Ovary (tissue), 9 donors: ENCODE data around the gene RPL10. TPM values are rescaled to one million over a fixed set of nuclear protein-coding genes. Genes with fewer than 3 reads are reported as not detected.
A peak's percentile ranks its signal among the peaks of the same experiment; 100 is the strongest.

Source experiments
- DNase-seq, 5 donors: peaks; one replicate each; pipeline ENCODE4 v3.0.0-alpha.2; 2019 to 2020
- H3K27ac ChIP-seq, 2 donors: fragments of 200-600 bp; one replicate each; pipeline versions ENCODE4 v1.5.1 to v1.8.0; 2019 to 2022
- H3K27me3 ChIP-seq: fragments of 200-600 bp; one replicate; pipeline ENCODE4 v1.8.0; 2022
- H3K36me3 ChIP-seq: fragments of 200-600 bp; sonication (generic); one replicate; pipeline ENCODE4 v1.5.1; 2019
- H3K4me1 ChIP-seq: one replicate; pipeline ENCODE4 v1.8.1; 2013; ENCODE audit warnings: mild to moderate bottlenecking, moderate library complexity; ENCODE audit not compliant: insufficient read depth
- H3K4me3 ChIP-seq: fragments of 200-600 bp; sonication (generic); one replicate; pipeline ENCODE4 v1.5.1; 2017
- H3K9me3 ChIP-seq, 2 donors: fragments of 200-600 bp in 1 of 2; sonication (generic) in 1 of 2; one replicate each; pipeline versions ENCODE4 v1.5.1 to v1.8.1; 2013 to 2019; ENCODE audit warnings: mild to moderate bottlenecking in 1 of 2, moderate library complexity in 1 of 2
- EP300 ChIP-seq: sonication (generic); formaldehyde crosslinking; IDR thresholded peaks from one replicate; pipeline ENCODE4 v1.6.1; 2017; ENCODE audit warnings: antibody characterized with exemption
- POLR2A ChIP-seq: fragments of 450-650 bp; IDR thresholded peaks from one replicate; pipeline ENCODE4 v1.6.1; 2017; ENCODE audit warnings: antibody characterized with exemption, mild to moderate bottlenecking, moderate library complexity
- WGBS, 3 donors: extraction: QIAGEN DNeasy Blood & Tissue Kit in 1 of 3; methylation state at CpG; one replicate each; pipeline versions ENCODE4 v1.1.5 to v1.1.7; 2013 to 2017; 5-methylcytosine and 5-hydroxymethylcytosine counted together
- intact Hi-C, 4 donors: fragments of 100-400 bp; cut with DNase I; formaldehyde crosslinking; loops; one replicate each; pipeline versions ENCODE4 v1.11.0 to v1.15.1; 2022 to 2023
- polyA plus RNA-seq, 2 donors: library from polyadenylated mRNA; stranded (reverse); fragments of 200-250 nt in 1 of 2; fragments of 350-450 nt in 1 of 2; fragmentation: Illumina TruSeq in 1 of 2; extraction: RNeasy Lipid Tissue Mini Kit (QIAGEN cat#74804) in 1 of 2; gene quantifications; one replicate each; pipeline ENCODE4 v1.2.3, GENCODE V29; 2013 to 2014
- total RNA-seq, 7 donors: library from RNA; depleted of rRNA in 2 of 7; stranded (reverse); fragments of >200 nt in 2 of 7; fragmentation: NEBNext Ultra II Directional in 3 of 7; extraction: Animal tissue kit (Norgen Biotek cat#: 25700) in 3 of 7; gene quantifications; one replicate each; pipeline versions ENCODE4 v1.1.0 to v1.2.4, GENCODE V29; 2016 to 2023
- TF ChIP-seq, protein P1 (sequence below), 3 donors: fragments of 450-650 bp in 2 of 3; fragments of 200-600 bp in 1 of 3; IDR thresholded peaks; one replicate each; pipeline versions ENCODE4 v1.5.1 to v1.8.0; 2016 to 2022; ENCODE audit warnings: antibody characterized with exemption in 3 of 3, mild to moderate bottlenecking in 1 of 3
- donor health status: DM: no; HTN: no; CAD: no; lungs with moderate emphysema.
- donor health status: DM: no; HTN: no; CAD: no.
- donor health status: Bipolar disorder and iron deficiency.
- donor health status: DM: yes; HTN: yes; CAD: no.
- donor health status: DM: no; HTN: no; CAD: no.
- donor health status: DM: yes; HTN: yes; CAD: no.

RPL10 gene
- total and polyA plus RNA-seq, 9 donors: 4,233 to 12,949 (median 7,126) TPM

DNA sequence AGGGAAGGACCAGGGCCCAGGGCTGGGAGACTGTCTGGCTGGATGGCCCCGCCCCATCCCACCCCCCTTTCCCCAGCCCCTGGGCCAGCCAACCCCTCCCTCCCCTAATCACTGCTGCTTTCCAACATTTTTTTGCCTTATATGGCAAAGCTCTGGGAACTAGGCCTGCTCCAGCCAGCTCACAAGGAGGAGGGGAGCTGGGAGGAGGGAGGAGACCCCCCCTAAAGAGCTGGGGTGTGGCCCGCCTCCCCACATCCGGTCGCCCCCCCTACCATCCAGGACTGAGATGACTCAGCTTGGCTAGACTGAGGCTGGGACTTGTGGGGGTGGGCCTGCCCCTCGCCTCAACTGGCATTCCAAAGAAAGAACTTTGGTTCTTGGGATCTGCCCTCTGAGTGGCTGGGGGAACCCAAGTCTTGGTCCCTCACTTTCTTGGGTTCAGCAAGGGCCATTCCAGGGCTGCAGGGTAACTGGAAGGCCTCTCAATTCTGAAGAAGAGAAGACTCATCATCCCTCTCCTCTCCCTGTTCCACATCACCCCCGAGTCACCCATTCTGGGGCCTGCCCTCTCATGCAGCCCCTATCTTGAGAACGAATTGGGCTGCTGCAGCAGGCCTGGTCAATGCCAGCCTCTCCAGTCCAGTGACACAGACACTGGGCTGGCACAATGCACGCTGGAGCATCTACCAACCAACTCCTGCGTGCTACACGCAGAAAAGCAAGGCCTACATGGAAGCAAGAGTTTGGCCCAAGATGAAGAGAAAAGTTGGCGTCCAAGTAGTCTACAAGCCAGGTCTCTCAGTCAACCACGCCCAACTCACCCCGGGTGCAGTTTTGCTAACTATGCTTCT, 28.5 kb upstream of the RPL10 start:
- Histone ChIP-seq H3K4me3 (peak overlapping the region; percentile 55), H3K4me1 (peaks cover 8% of the 10 kb centered on the region), H3K36me3 (no peaks in the 10 kb centered on the region), H3K9me3 (no peaks in the 10 kb centered on the region), H3K27ac (peak overlapping the region; percentile 87 to 90), H3K27me3 (no peaks in the 10 kb centered on the region)
- 27 to 45% (median 30%) methylated on average over 12 to 13 of the region's 13 CpGs for WGBS, 3 donors
- TF ChIP-seq, protein P1, sequence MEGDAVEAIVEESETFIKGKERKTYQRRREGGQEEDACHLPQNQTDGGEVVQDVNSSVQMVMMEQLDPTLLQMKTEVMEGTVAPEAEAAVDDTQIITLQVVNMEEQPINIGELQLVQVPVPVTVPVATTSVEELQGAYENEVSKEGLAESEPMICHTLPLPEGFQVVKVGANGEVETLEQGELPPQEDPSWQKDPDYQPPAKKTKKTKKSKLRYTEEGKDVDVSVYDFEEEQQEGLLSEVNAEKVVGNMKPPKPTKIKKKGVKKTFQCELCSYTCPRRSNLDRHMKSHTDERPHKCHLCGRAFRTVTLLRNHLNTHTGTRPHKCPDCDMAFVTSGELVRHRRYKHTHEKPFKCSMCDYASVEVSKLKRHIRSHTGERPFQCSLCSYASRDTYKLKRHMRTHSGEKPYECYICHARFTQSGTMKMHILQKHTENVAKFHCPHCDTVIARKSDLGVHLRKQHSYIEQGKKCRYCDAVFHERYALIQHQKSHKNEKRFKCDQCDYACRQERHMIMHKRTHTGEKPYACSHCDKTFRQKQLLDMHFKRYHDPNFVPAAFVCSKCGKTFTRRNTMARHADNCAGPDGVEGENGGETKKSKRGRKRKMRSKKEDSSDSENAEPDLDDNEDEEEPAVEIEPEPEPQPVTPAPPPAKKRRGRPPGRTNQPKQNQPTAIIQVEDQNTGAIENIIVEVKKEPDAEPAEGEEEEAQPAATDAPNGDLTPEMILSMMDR (IDR thresholded peaks at IDR 0.05): no peak
- peak; percentile 39 for TF ChIP-seq POLR2A
- intact Hi-C loops: no loop called here
- DNase-seq: peak; percentile 85 to 89 (median 87)

DNA sequence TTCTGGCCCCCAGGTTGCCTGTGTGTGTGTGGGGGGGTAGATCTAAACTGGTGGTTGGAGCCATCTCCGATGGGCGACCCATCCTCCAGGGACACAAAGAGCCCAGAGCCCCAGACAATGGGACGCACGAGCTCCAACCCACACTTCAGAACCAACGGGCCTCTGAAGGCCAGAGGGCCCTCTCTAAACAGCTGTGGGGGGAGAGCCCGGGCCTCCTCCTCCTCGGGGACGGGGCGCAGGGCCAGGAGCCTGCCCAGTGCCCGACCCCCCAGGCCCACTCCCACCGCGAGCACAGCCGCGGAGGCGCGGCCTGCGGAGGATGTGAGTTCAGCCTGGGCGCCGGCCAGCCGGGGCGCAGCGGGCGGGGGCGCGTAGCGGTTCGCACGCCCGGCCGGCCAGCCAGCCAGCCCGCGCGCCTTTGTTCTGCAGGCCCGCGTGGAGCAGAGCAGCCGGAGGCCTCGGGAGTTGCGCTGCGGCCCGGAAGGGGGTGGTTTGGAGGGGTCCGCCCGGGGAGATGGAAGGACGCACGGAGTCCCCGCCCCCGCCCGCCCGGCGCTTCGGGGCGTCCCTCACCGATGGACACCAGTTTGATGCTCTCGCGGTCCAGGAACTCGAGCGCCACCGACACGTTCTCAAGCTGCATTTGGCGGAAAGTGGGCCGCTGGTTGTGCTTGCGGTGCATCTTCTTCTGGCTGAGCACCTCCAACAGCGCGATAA, 27.7 kb upstream of the RPL10 start:
- H3K27me3 ChIP-seq: no peaks in the 10 kb centered on the region
- peaks cover 8% of the 10 kb centered on the region for H3K4me1 ChIP-seq
- peak overlapping the region; percentile 55 for H3K4me3 ChIP-seq
- TF ChIP-seq EP300 (no peak), POLR2A (no peak)
- TF ChIP-seq, protein P1 (IDR thresholded peaks at IDR 0.05): no peak
- peak overlapping the region; percentile 49 to 79 for H3K27ac ChIP-seq
- H3K36me3 ChIP-seq: no peaks in the 10 kb centered on the region
- intact Hi-C loops: no loop called here
- no peaks in the 10 kb centered on the region for H3K9me3 ChIP-seq
- 31 to 36% (median 35%) methylated on average over 47 to 63 of the region's 63 CpGs for WGBS, 3 donors
- DNase-seq: peak; percentile 39 to 66 (median 55)

DNA sequence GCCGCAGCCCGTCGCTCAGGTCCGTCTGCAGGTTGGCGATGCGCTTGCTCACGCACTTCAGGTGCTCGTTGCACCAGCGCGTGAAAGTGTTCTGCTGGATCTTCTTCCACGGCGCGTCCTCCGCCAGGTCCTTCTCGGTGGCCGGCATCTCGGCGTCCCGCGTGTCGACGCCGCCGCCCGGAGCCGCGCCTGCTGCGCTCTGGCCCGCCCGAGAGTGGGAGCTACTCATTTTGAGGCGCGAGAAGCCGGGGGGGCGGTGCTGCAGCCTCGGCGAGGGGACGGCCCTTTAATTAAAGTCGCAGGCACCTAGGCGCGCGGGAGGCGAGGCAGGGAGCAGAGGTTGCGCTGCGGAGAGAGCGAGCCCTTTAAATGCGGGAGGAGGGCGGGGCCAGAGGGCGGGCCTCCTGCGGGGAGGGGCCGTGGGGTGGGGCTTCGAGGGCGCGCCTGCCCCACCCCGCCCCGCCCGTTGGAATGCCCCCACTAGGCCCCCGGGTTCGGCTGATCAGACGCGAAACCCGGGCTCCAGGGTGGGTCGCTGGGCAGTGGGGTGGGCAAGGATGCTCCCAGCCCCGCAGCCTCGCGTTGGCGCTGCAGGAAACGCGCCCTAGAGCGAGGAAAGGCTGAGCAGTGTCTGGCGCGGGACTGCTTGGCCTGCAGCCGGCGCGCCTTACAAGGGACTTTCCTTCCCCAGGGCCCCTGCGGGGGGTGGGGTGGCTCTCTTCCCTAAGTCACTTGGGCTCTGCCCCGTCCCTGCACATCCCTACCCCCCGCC, 27.0 kb upstream of the RPL10 start:
- H3K4me1 ChIP-seq: peaks cover 8% of the 10 kb centered on the region
- intact Hi-C loops: no loop called here
- peak overlapping the region; percentile 55 for H3K4me3 ChIP-seq
- H3K9me3 ChIP-seq: no peaks in the 10 kb centered on the region
- peak overlapping the region; percentile 49 to 79 for H3K27ac ChIP-seq
- no peaks in the 10 kb centered on the region for H3K36me3 ChIP-seq
- 27 to 43% (median 34%) methylated on average over 66 to 77 of the region's 77 CpGs for WGBS, 3 donors
- DNase-seq: peak; percentile 91 to 95 (median 94)
- no peaks in the 10 kb centered on the region for H3K27me3 ChIP-seq
- TF ChIP-seq POLR2A: peak; percentile 93
- TF ChIP-seq, protein P1 (IDR thresholded peaks at IDR 0.05): peak in 1 of 3 donors; percentile 13
- TF ChIP-seq EP300: no peak

DNA sequence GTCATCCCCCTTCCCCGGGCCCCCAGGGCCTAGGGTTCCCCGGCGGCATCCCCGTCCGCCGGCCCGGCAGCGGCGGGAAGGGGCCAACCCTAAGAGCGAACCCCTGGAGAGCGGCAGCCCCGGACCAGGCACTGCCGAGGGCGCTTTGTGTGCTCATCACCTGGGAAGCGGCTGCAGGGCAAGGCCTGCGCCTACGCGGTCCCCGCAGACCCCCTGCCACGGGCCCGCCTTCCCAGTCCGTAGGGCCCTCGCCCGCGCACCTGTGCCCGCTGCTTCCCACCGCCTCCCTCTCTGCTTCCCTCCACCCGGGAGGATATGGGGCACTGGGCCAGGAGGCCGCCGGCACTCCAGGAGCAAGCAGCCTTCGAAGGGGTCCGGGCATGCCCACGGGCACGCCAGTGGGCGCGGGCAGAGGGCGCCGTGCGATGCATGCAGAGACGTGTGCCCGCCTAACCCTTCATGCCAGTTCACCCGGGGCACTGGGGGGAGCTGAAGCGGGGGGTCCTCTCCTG, 26.3 kb upstream of the RPL10 start:
- H3K27ac ChIP-seq: peak overlapping the region; percentile 20 to 50
- H3K27me3 ChIP-seq: no peaks in the 10 kb centered on the region
- peak overlapping the region; percentile 55 for H3K4me3 ChIP-seq
- H3K4me1 ChIP-seq: peaks cover 7% of the 10 kb centered on the region
- no peaks in the 10 kb centered on the region for H3K36me3 ChIP-seq
- 43 to 62% (median 52%) methylated on average over 17 to 43 of the region's 43 CpGs for WGBS, 3 donors
- H3K9me3 ChIP-seq: no peaks in the 10 kb centered on the region
- intact Hi-C loops: no loop called here
- TF ChIP-seq EP300: no peak
- TF ChIP-seq, protein P1 (IDR thresholded peaks at IDR 0.05): no peak
- no peak for TF ChIP-seq POLR2A
- peak; percentile 50 to 67 (median 66) for DNase-seq
